ENCODE data around the gene GVQW3.
"Not testable (repeated sequence)": the region's sequence is repeated elsewhere in the genome, so short reads cannot be mapped to it uniquely, and the experiment has no call there.

GVQW3 gene

GRCh38 chr11:76388408-76388807 is 7.3 kb downstream of the GVQW3 start:
- no peak for DNase-seq (ENCODE audit: low spot score)

GRCh38 chr11:76391021-76391420 is 9.9 kb downstream of the GVQW3 start:
- DNase-seq (ENCODE audit: low spot score), result no peak

GRCh38 chr11:76391811-76392475 is 10.8 kb downstream of the GVQW3 start:
- no peak for DNase-seq (ENCODE audit: low spot score)

- DNase-seq (ENCODE audit: low spot score), result no peak
Measured at GRCh38 chr11:76392870-76393269, 11.7 kb downstream of the GVQW3 start.

GRCh38 chr11:76394411-76394810 is 13.3 kb downstream of the GVQW3 start:
- DNase-seq (ENCODE audit: low spot score), result no peak

GRCh38 chr11:76395296-76395695 is 14.2 kb downstream of the GVQW3 start:
- no peak for DNase-seq (ENCODE audit: low spot score)

- no peak for DNase-seq (ENCODE audit: low spot score)
Measured at GRCh38 chr11:76397383-76397782, 16.3 kb downstream of the GVQW3 start.

- no peak for DNase-seq (ENCODE audit: low spot score)
Measured at GRCh38 chr11:76400967-76401366, 19.8 kb downstream of the GVQW3 start.

- DNase-seq (ENCODE audit: low spot score), result not testable (repeated sequence)
Measured at GRCh38 chr11:76401484-76401883, 20.4 kb downstream of the GVQW3 start.

GRCh38 chr11:76406359-76406758 is 25.2 kb downstream of the GVQW3 start:
- DNase-seq (ENCODE audit: low spot score), result no peak

GRCh38 chr11:76408171-76408965 is 27.2 kb downstream of the GVQW3 start:
- no peak for DNase-seq (ENCODE audit: low spot score)

GRCh38 chr11:76410851-76411357 is 29.8 kb downstream of the GVQW3 start:
- no peak for DNase-seq (ENCODE audit: low spot score)

GRCh38 chr11:76415073-76415472 is 34.0 kb downstream of the GVQW3 start:
- DNase-seq (ENCODE audit: low spot score), result no peak

GRCh38 chr11:76419896-76420295 is 38.8 kb downstream of the GVQW3 start:
- DNase-seq (ENCODE audit: low spot score), result no peak

- DNase-seq (ENCODE audit: low spot score), result no peak
Measured at GRCh38 chr11:76424379-76424778, 43.3 kb downstream of the GVQW3 start.

GRCh38 chr11:76424891-76425290 is 43.8 kb downstream of the GVQW3 start:
- DNase-seq (ENCODE audit: low spot score), result no peak

GRCh38 chr11:76426660-76427059 is 45.5 kb downstream of the GVQW3 start:
- no peak for DNase-seq (ENCODE audit: low spot score)

GRCh38 chr11:76436020-76436419 is 54.9 kb downstream of the GVQW3 start:
- no peak for DNase-seq (ENCODE audit: low spot score)

- no peak for DNase-seq (ENCODE audit: low spot score)
Measured at GRCh38 chr11:76443268-76443980, 62.3 kb downstream of the GVQW3 start.

GRCh38 chr11:76444065-76444383 is 62.9 kb downstream of the GVQW3 start:
- no peak for DNase-seq (ENCODE audit: low spot score)

GRCh38 chr11:76444384-76445120 is 63.4 kb downstream of the GVQW3 start, which contains the start of gene EMSY:
TSS of gene EMSY (plus strand) at chr11:76445018. CDS start at chr11:76446939, 1,921 bp downstream.
- DNase-seq (ENCODE audit: low spot score), result peak; percentile 100

All from globus pallidus (tissue), 1 donor.